Stimulated activated CD4-positive, alpha-beta T cell treated with anti-CD3 and anti-CD28 coated beads, TNF-alpha, amount 100 ng/mL, for 24 hours (primary cell): ENCODE measurements around the gene SARS1.
"Not testable (repeated sequence)": the region's sequence is repeated elsewhere in the genome, so short reads cannot be mapped to it uniquely, and the experiment has no call there.

Experiments used
- DNase-seq, 3 experiments: peaks; one replicate each; pipeline ENCODE4 v3.0.0-alpha.2; 2020; ENCODE audit warnings: low read depth in 3 of 3

Gene SARS1

GRCh38 chr1:109193653-109194590 lies 19.8 kb upstream of the SARS1 start:
- DNase-seq = peak in 2 of 3 experiments; percentile 24 to 61

DNA sequence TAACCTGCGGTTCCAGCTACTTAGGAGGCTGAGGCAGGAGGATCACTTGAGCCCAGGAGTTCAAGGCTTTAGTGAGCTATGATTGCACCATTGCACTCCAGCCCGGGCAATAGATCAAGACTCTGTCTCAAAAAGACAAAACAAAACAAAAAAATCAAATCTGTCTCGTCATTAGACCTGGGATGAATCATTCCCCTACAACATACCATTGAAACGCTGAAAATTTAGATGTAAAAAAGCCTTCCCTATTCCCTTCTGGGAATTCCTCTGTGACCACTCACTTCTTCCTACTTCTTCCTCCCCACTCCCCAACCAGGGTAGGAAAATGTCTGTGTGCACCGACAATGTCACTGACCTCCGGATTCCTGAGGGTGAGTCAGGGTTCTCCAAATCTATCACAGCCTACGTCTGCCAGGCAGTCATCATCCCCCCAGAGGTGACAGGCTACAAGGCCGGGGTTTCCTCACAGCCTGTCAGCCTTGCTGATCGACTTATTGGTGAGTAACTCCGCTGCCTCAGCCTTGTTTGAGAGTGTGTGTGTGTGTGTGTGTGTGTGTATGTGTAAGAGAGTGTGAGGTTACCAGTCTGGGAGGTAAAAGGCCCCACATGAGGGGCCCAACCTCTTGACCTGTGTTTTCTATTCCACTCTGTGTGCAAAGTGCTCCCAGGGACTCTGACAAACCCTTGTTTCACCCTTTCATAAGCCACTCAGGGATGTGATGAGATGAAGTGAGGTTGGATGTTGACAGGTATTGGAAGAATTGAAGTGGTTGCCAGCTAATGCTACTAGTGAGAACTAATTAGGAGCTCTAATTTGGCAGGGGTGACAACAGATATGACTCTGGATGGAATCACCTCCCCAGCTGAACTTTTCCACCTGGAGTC lies 16.3 kb upstream of the SARS1 start:
- DNase-seq = peak in 1 of 3 experiments; percentile 22

DNA sequence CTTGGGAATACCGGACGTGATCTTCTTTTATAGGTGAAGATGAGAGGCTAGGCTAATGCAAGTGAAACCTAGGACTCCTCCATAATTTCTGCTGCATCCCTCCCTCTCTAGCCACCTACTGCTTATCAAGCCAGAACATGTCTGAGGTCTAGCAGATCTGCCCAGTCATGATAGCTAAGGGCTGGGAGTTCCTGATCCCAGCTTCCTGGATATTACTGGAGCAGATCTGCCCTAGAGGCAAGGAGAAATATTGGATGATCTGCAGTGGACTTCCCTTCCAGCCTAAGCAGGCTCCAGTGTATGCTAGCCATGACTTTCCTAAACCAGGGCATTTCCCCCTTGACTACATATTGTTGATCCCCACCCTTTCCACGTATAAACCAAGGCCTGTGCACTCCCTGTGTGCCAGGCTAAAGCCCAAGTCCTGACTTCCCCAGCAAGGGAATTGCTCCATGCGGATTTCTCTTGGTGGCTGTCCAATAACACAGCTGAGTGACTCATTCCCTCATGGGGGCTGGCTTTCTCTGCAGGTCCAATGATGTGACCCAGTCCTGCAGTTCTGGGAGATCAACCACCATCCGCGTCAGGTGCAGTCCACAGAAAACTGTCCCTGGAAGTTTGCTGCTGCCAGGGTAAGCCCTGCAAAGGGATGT lies 15.5 kb upstream of the SARS1 start:
- DNase-seq = no peak

GRCh38 chr1:109198745-109199144 lies 15.0 kb upstream of the SARS1 start:
- DNase-seq = no peak

DNA sequence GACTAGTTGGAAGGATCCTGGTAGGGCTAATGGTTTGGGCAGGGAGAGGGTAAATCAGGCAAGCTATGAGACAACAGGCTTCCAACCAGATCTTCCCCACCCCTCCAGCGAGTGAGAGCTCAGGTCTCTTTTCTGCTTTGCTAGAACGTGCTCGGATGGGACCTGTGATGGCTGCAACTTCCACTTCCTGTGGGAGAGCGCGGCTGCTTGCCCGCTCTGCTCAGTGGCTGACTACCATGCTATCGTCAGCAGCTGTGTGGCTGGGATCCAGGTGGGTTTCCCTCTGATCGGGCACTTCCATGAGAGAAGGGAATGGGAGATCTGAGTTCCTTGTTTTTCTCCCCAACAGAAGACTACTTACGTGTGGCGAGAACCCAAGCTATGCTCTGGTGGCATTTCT lies 14.0 kb upstream of the SARS1 start:
- no peak for DNase-seq

GRCh38 chr1:109201123-109201703 lies 12.5 kb upstream of the SARS1 start:
- peak; percentile 61 to 76 (median 65) for DNase-seq

DNA sequence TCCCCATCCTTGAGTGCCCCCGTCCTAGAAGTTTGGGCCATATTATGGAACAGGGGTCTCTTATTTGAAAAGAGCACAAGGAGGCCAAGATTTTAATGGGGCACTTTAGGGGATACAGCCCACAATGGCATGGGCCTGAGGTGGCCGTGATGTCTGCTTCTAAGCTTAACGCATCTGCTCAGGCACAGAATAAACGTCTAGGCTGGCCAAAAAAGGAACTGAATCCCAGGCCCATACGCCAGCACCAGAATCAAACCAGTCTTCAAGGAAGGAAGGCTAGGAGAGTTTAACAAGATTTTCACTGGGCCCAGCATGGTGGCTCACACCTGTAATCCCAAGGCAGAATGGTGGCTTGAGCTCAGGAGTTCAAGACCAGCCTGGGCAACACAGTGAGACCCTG lies 9.2 kb upstream of the SARS1 start:
- DNase-seq = no peak

GRCh38 chr1:109206339-109206738 lies 7.4 kb upstream of the SARS1 start:
- DNase-seq = no peak

DNA sequence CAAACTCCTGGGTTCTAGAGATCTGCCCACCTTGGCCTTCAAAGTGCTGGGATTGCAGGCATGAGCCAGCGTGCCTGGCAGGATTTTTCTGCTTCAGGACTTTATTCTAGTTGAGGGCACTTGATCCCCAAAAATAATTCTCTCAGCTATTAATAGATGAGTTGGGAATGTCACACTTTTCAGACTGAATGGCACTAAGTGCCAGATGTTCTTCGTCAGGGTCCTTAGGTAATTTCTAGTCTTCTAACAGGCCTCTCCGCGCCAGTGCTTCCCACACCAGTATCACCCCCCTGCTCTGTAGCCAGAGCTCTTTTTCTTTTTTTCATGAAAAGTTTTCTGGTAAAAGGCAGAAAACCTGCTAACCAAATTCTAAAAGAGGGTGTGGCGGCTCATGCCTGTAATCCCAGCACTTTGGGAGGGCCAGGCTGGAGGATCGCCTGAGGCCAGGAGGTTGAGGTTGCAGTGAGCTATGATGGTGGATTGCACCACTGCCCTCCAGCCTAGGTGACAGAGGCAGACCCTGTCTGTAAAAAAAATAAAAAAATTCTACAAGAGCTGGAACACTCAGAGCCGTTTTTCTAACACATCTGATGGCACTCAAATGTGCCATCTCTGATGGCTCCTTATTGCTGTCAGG lies 6.1 kb upstream of the SARS1 start:
- no peak for DNase-seq

- no peak for DNase-seq
Measured at GRCh38 chr1:109208394-109208793, 5.3 kb upstream of the SARS1 start.

DNA sequence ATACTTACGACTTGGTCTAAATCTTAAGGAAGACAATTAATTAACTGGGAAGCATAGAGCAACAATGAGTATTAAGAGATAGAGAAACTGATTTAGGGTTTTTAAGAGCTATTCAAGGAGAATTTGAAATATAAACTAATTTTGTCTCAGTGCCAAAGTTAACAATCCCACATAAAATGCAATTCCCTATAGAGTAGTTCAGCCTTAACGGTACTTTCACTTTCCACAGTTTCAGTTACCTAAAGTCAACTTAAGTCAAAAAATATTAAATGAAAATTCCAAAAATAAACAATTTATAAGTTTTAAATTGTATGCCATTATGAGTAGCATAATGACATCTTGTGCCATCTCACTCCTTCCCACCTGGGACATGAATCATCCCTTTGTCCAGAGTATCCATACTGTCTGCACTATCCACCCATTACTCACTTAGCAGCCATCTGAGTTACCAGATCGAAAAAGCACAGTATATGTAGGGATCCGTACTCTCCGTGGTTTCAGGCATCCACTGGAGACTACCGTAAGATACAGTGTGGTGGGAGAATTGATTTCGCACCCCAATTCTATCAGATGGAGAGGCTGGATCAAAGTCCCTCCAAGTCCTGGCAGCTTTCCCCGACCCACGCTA lies 4.8 kb upstream of the SARS1 start:
- DNase-seq = no peak

- no peak for DNase-seq
Measured at GRCh38 chr1:109210058-109210457, 3.7 kb upstream of the SARS1 start.

DNA sequence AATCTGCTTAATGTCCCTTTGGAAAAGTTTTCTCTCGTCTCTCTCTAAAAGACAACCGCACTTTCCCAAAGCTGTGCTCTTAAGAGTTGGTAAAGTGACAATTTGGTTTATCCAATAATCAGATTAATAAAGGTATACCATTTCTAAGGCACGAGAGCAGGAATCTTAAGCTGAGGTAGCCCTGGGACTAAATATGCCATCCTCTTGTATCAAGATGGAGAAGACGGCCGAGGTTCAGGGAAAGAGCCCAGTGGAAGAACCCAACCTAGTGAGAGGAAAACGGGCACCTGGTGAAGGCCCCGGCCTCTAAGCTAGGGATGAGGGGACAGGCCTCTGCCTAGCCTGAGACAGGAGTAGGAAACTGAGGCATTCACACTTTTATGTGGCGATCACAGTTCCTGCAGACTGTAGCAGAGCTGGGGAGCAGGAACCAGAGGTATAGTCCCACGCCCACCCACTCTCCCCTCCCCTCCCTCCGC lies 334 bp upstream of the SARS1 start:
- DNase-seq = no peak

DNA sequence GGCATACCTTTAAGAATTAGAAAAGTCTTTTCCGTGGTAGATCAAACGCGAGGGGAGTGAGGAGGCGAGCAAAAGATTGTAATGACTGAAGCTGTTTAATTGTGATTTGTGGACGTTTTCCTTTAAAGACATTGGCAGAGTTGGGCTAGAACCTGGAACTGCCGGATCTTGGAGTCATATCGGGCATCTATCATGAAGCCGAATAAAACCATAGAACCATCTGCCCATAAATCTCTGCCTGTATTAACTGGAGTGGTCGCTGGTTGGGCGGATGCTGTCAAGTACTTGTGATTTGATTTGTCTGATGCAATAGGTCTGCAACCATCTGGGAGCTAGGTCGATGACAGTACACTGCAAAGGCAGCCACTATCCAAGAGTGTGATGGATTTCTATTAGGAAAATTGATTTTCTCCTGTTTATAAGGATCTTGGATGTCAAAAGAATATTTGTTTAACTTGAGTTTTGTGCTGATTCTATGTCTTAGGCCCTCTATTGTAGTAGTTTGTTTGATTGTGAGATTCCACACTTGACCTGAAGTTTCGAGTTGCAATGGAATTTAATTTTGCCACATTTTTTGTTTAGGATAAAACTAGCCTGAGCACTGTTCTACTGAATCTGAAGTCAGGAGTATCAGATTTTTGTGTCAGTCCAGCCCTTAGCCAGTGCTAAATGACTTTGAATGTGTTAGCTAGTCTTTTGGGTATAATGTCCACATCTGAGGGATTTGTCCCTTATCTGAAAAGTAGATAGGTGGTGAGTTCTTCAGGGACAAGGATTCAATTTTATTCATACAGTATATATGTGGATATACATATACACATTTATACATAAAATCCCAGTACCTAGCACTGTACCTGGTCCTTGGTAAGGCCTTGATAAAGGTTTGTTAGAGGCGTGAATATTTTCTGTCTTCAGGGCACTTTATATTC lies 1.2 kb downstream of the SARS1 start:
- DNase-seq = peak in 2 of 3 experiments; percentile 25 to 27

DNA sequence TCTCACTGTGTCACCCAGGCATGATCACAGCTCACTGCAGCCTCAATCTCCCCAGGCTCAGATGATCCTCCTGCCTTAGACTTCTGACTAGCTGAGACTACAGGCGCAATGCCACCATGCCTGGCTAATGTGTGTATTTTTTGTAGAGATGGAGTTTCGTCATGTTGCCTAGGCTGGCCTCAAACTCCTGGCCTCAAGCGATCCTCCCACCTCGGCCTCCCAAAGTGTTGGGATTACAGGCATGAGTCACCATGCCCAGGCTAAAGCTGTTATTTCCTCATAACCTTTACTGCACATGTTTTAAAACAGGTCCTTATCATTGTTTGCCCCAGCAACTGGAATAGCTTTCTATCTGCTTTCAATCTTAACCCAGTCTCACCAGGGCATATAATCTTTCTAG lies 2.9 kb downstream of the SARS1 start:
- DNase-seq = no peak

- DNase-seq = no peak
Measured at GRCh38 chr1:109218516-109218915, 4.8 kb downstream of the SARS1 start.

DNA sequence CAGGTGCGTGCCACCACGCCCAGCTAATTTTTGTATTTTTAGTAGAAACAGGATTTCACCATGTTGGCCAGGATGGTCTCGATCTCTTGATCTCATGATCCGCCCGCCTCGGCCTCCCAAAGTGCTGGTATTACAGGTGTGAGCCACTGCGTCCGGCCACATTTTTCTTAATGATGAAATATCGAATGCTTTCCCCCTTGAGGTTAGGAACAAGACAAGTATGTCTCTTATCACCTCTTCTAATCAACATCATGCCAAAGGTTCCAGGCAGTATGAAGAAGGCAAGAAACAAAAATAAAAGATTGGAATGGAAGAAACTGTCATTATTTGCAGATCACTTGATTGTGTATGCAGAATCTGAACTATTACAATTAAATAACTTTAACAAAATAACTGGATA lies 7.5 kb downstream of the SARS1 start:
- DNase-seq = not testable (repeated sequence)

- no peak for DNase-seq
Measured at GRCh38 chr1:109225308-109225707, 11.6 kb downstream of the SARS1 start.

GRCh38 chr1:109225711-109226445 lies 12.2 kb downstream of the SARS1 start:
- DNase-seq = no peak
